IMR-90 (cell line): ENCODE data around the gene TBC1D1. TPM values are rescaled to one million over a fixed set of nuclear protein-coding genes. Genes with fewer than 3 reads are reported as not detected.
A peak's percentile ranks its signal among the peaks of the same experiment; 100 is the strongest.

Experiments used
- ATAC-seq: fragments of 200-7000 bp; cut with Tn5 transposase; 2 replicates; pipeline ENCODE4 v1.9.1; 2020; ENCODE audit warnings: low read depth, mild to moderate bottlenecking, moderate library complexity
- BruUV-seq: library from RNA; stranded (reverse); fragments of 400-500 nt; replicated peaks from 2 replicates; lab custom pipeline; 2021; lab: Mats Ljungman, UMichigan
- CTCF ChIA-PET: fragments of 300-600 bp; formaldehyde crosslinking; extraction: SDS; loops from one replicate; lab custom pipeline; 2021; ENCODE audit warnings: antibody characterized with exemption; lab: Yijun Ruan, JAX
- POLR2A ChIA-PET: fragments of 300-600 bp; sonication (Branson Sonifier 250); formaldehyde crosslinking; loops from one replicate; lab custom pipeline; 2022; ENCODE audit warnings: antibody characterized with exemption; ENCODE audit not compliant: unreplicated experiment; lab: Charles Lee
- DNase-seq: peaks from one replicate; pipeline ENCODE4 v3.0.0; 2013
- H2AFZ ChIP-seq: replicated peaks from 2 replicates; pipeline ENCODE3; 2013; ENCODE audit warnings: low read length, mild to moderate bottlenecking; ENCODE audit not compliant: poor library complexity
- H2AK5ac ChIP-seq: 2 replicates; pipeline ENCODE4 v1.6.1; 2013; ENCODE audit warnings: low read depth, low read length, inconsistent platforms
- H2AK9ac ChIP-seq: replicated peaks from 2 replicates; pipeline ENCODE3; 2013; ENCODE audit warnings: mild to moderate bottlenecking, low read depth, low read length, moderate library complexity; ENCODE audit not compliant: poor library complexity
- H2BK120ac ChIP-seq: 2 replicates; pipeline ENCODE4 v1.6.1; 2013; ENCODE audit warnings: low read depth, low read length, inconsistent platforms
- H2BK15ac ChIP-seq: 3 replicates; pipeline ENCODE4 v1.6.1; 2013; ENCODE audit warnings: low read depth, low read length, inconsistent platforms
- H2BK20ac ChIP-seq: 2 replicates; pipeline ENCODE4 v1.6.1; 2013; ENCODE audit warnings: low read depth, mild to moderate bottlenecking, inconsistent platforms, low read length, moderate library complexity
- H2BK5ac ChIP-seq: 2 replicates; pipeline ENCODE4 v1.6.1; 2013; ENCODE audit warnings: mild to moderate bottlenecking, low read depth, low read length, inconsistent platforms; ENCODE audit not compliant: poor library complexity, severe bottlenecking
- H3K14ac ChIP-seq: replicated peaks from 2 replicates; pipeline ENCODE4 v1.6.1; 2013; ENCODE audit warnings: low read depth, low read length, inconsistent platforms
- H3K18ac ChIP-seq: 2 replicates; pipeline ENCODE4 v1.6.1; 2013; ENCODE audit warnings: low read depth, low read length, control low read depth
- H3K23ac ChIP-seq: 2 replicates; pipeline ENCODE4 v1.6.1; 2013; ENCODE audit warnings: low read depth, low read length, inconsistent platforms
- H3K27ac ChIP-seq: 2 replicates; pipeline ENCODE4 v1.5.1; 2013; ENCODE audit warnings: mild to moderate bottlenecking, control low read depth, low read length; ENCODE audit not compliant: insufficient read depth
- H3K27me3 ChIP-seq: 2 replicates; pipeline ENCODE4 v1.6.1; 2013; ENCODE audit warnings: low read length; ENCODE audit not compliant: control insufficient read depth, insufficient read depth
- H3K36me3 ChIP-seq: 2 replicates; pipeline ENCODE4 v1.6.1; 2013; ENCODE audit warnings: low read length, mixed read lengths; ENCODE audit not compliant: control insufficient read depth, insufficient read depth
- H3K4ac ChIP-seq: 2 replicates; pipeline ENCODE4 v1.6.1; 2013; ENCODE audit warnings: low read depth, low read length, inconsistent platforms
- H3K4me1 ChIP-seq: 2 replicates; pipeline ENCODE4 v1.6.1; 2013; ENCODE audit warnings: low read length, mixed read lengths; ENCODE audit not compliant: control insufficient read depth, insufficient read depth
- H3K4me2 ChIP-seq: 2 replicates; pipeline ENCODE4 v1.6.1; 2013; ENCODE audit warnings: low read depth, mild to moderate bottlenecking, control low read depth, low read length, moderate library complexity
- H3K4me3 ChIP-seq: 2 replicates; pipeline ENCODE4 v1.5.1; 2013; ENCODE audit warnings: low read depth, mild to moderate bottlenecking, control low read depth, low read length, moderate library complexity; ENCODE audit not compliant: insufficient read depth
- H3K56ac ChIP-seq: 2 replicates; pipeline ENCODE4 v1.6.1; 2013; ENCODE audit warnings: low read length, inconsistent platforms; ENCODE audit not compliant: insufficient read depth; ENCODE audit errors: extremely low read depth
- H3K79me1 ChIP-seq, 2 experiments: 2 replicates each; pipeline ENCODE4 v1.6.1; 2013; ENCODE audit warnings: low read length in 2 of 2, inconsistent platforms in 1 of 2, low read depth in 1 of 2
- H3K9ac ChIP-seq: 2 replicates; pipeline ENCODE4 v1.6.1; 2013; ENCODE audit warnings: low read depth, low read length, control low read depth
- H3K9me1 ChIP-seq: 2 replicates; pipeline ENCODE4 v1.6.1; 2013; ENCODE audit warnings: low read length, inconsistent platforms; ENCODE audit not compliant: insufficient read depth
- H3K9me3 ChIP-seq: 2 replicates; pipeline ENCODE4 v1.6.1; 2013; ENCODE audit warnings: low read length; ENCODE audit not compliant: control insufficient read depth, insufficient read depth
- H4K20me1 ChIP-seq: 2 replicates; pipeline ENCODE4 v1.6.1; 2013; ENCODE audit warnings: low read length, inconsistent platforms; ENCODE audit not compliant: insufficient read depth
- H4K5ac ChIP-seq: 2 replicates; pipeline ENCODE4 v1.6.1; 2013; ENCODE audit warnings: mild to moderate bottlenecking, low read depth, low read length, control low read depth
- H4K8ac ChIP-seq, 2 experiments: 2 replicates each; pipeline ENCODE4 v1.6.1; 2013; ENCODE audit warnings: low read depth in 2 of 2, low read length in 2 of 2, control low read depth in 1 of 2, inconsistent platforms in 1 of 2
- H4K91ac ChIP-seq: 2 replicates; pipeline ENCODE4 v1.6.1; 2013; ENCODE audit warnings: low read depth, low read length, inconsistent platforms; ENCODE audit not compliant: insufficient read depth
- BHLHE40 ChIP-seq: fragments of 150-350 bp; IDR thresholded peaks from 2 replicates; pipeline ENCODE4 v1.6.1; 2016; ENCODE audit warnings: mild to moderate bottlenecking, low read depth, low read length
- CEBPB ChIP-seq: IDR thresholded peaks from 2 replicates; pipeline ENCODE4 v1.6.1; 2012; ENCODE audit warnings: low read depth, low read length, improper control_type of control experiment
- CHD1 ChIP-seq: IDR thresholded peaks from 2 replicates; pipeline ENCODE4 v1.6.1; 2012; ENCODE audit warnings: low read depth, low read length, improper control_type of control experiment
- FOS ChIP-seq: fragments of 150-350 bp; IDR thresholded peaks from 2 replicates; pipeline ENCODE4 v1.6.1; 2016; ENCODE audit warnings: low read depth, low read length
- MAFK ChIP-seq: IDR thresholded peaks from 2 replicates; pipeline ENCODE4 v1.6.1; 2012; ENCODE audit warnings: low read depth, low read length, improper control_type of control experiment
- MAZ ChIP-seq: IDR thresholded peaks from 2 replicates; pipeline ENCODE4 v1.6.1; 2012; ENCODE audit warnings: low read depth, mild to moderate bottlenecking, low read length, improper control_type of control experiment, moderate library complexity, borderline replicate concordance
- MXI1 ChIP-seq: IDR thresholded peaks from 2 replicates; pipeline ENCODE4 v1.6.1; 2012; ENCODE audit warnings: low read depth, mild to moderate bottlenecking, low read length, moderate library complexity, borderline replicate concordance
- NFE2L2 ChIP-seq: fragments of 150-350 bp; IDR thresholded peaks from 2 replicates; pipeline ENCODE4 v1.6.1; 2016; ENCODE audit warnings: low read depth, mild to moderate bottlenecking, low read length
- POLR2A ChIP-seq: IDR thresholded peaks from 2 replicates; pipeline ENCODE4 v1.6.1; 2012; ENCODE audit warnings: mild to moderate bottlenecking, low read depth, low read length
- RAD21 ChIP-seq: IDR thresholded peaks from 2 replicates; pipeline ENCODE4 v1.6.1; 2012; ENCODE audit warnings: low read length, improper control_type of control experiment
- RCOR1 ChIP-seq: IDR thresholded peaks from 2 replicates; pipeline ENCODE4 v1.6.1; 2012; ENCODE audit warnings: mild to moderate bottlenecking, low read length, improper control_type of control experiment; ENCODE audit not compliant: insufficient replicate concordance
- RFX5 ChIP-seq: IDR thresholded peaks from 2 replicates; pipeline ENCODE4 v1.8.0; 2012; ENCODE audit warnings: low read depth, mild to moderate bottlenecking, low read length, moderate library complexity
- SMC3 ChIP-seq: fragments of 150-350 bp; IDR thresholded peaks from 2 replicates; pipeline ENCODE4 v1.6.1; 2016; ENCODE audit warnings: low read depth, mild to moderate bottlenecking, antibody characterized with exemption, low read length, moderate library complexity
- WGBS, 2 experiments: methylation state at CpG; one replicate each; pipeline versions ENCODE4 v1.1.5 to v1.1.7; 2013; ENCODE audit warnings: missing lambda C conversion rate in 2 of 2; ENCODE audit not compliant: insufficient read length in 1 of 2; ENCODE audit errors: extremely low coverage in 2 of 2; 5-methylcytosine and 5-hydroxymethylcytosine counted together
- dilution Hi-C: fragments of 300-500 bp; cut with HindIII; formaldehyde crosslinking; loops from one replicate; pipeline ENCODE4 v1.14.3; 2018; ENCODE audit warnings: low sequenced_read_pairs; ENCODE audit not compliant: unreplicated experiment
- in situ Hi-C: fragments of 300-500 bp; cut with MboI; formaldehyde crosslinking; loops from 3 replicates; pipeline ENCODE4 v1.14.3; 2019; ENCODE audit warnings: low sequenced_read_pairs, inconsistent platforms, mixed read lengths
- intact Hi-C: fragments of 100-400 bp; cut with micrococcal nuclease; formaldehyde crosslinking; loops from 2 replicates; pipeline ENCODE4 v1.10.0; 2022
- polyA plus RNA-seq, 3 experiments: library from polyadenylated mRNA; depleted of rRNA; stranded (reverse); fragments of >200 nt; gene quantifications; 2 replicates each; pipeline ENCODE4 v1.2.3, GENCODE V29; 2012; ENCODE audit warnings: low replicate concordance in 1 of 3
- total RNA-seq: library from RNA; depleted of rRNA; stranded (reverse); fragments of >200 nt; gene quantifications from 2 replicates; pipeline ENCODE4 v1.2.3, GENCODE V29; 2012
- TF ChIP-seq, protein P1 (sequence below): fragments of 150-350 bp; IDR thresholded peaks from 2 replicates; pipeline ENCODE4 v1.6.1; 2016; ENCODE audit warnings: low read depth, mild to moderate bottlenecking, low read length, moderate library complexity, borderline replicate concordance
- TF ChIP-seq, protein P2 (sequence below): fragments of 150-350 bp; IDR thresholded peaks from 2 replicates; pipeline ENCODE4 v1.6.1; 2017; ENCODE audit warnings: mild to moderate bottlenecking, antibody characterized with exemption, low read length, low read depth

Gene TBC1D1
- total and polyA plus RNA-seq, 2 of the 4 experiments (the other 2 are of a cell fraction): 42.4 to 104 TPM

DNA sequence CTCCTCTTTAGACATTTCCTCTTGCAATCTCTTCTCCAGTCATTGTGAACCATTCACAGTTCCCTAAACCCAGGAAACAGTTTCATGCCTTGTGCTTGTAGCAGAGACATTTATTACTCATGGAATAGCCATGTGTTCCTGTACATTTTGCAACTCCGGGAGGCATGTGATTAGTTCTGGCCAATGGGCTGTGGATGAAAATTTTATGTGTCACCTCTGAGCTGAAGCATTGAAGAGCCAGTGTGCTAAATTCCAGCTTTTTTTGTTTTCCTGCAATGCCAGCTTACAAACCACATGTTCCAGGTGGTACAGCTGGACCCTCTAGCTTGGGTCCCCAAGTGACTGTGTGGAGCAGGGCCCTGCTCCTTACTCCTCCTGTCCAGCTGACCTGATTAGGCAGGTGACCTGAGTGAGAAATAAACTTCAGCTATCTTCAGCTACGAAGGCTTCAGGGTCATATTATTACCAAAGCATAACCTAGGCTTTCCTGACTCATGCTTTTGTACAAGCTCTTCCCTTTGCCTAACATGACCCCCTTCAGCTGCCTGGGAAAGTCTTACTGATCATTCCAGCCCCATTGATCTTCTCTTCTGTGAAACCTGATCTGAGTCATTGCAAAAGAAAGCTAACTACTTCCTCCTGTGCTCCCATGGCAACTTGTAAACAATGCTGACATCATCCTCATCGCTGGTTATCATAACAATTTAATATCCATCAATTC, 269.8 kb downstream of the TBC1D1 start:
- Histone ChIP-seq H2BK5ac (peak overlapping the region; percentile 99), H3K56ac (peak overlapping the region; percentile 64), H3K9me3 (no peaks in the 10 kb centered on the region; the same call in 1 of the 2 replicates), H3K23ac (peak overlapping the region; percentile 91), H3K36me3 (no peaks in the 10 kb centered on the region), H2BK120ac (peak overlapping the region; percentile 96), H3K79me1 (peaks cover 0 to 5% of the 10 kb centered on the region in 2 experiments; a peak in 1 of 4 replicates), H3K18ac (peak overlapping the region; percentile 86), H3K27ac (peak overlapping the region; percentile 93), H2BK15ac (peak overlapping the region; percentile 61; the same call in 2 of the 3 replicates), H3K4me1 (peaks cover 16% of the 10 kb centered on the region), H3K9me1 (peaks cover 17% of the 10 kb centered on the region), H2AK9ac (peak overlapping the region; percentile 83), H4K20me1 (no peaks in the 10 kb centered on the region), H3K4ac (peak overlapping the region; percentile 95), H3K27me3 (no peaks in the 10 kb centered on the region), H4K5ac (peak overlapping the region; percentile 69), H2BK20ac (peak overlapping the region; percentile 98), H3K4me3 (no peak overlapping the region), H3K14ac (peak overlapping the region; percentile 90), H4K91ac (peak overlapping the region; percentile 88), H3K4me2 (peak overlapping the region; percentile 51), H4K8ac (peak overlapping the region; percentile 11 to 94; a peak in 3 of 4 replicates), H3K9ac (no peak overlapping the region), H2AFZ (peak overlapping the region; percentile 86), H2AK5ac (peak overlapping the region; percentile 75)
- intact Hi-C loops (loop anchor here (2.0 to 5.0 kb wide), 3 partner anchors 16 to 98 kb away; no protein-coding TSS in a partner anchor), in situ Hi-C loops (no loop called here), dilution Hi-C loops (no loop called here)
- 14% methylated on average over 2 of the region's 3 CpGs; no CpG with 5 or more reads in 1 of the 2 experiments for WGBS, 2 experiments
- BruUV-seq: no TSS peak
- POLR2A ChIA-PET: no interaction called here
- CTCF ChIA-PET: interaction anchor here (0.6 to 1.6 kb wide), 5 partner anchors 10 to 771 kb away, joined by 3 to 8 read pairs (median 4); no protein-coding TSS in a partner anchor
- ATAC-seq: peak; percentile 86
- DNase-seq: peak; percentile 99
- TF ChIP-seq NFE2L2: 0 out of 2 replicates have a peak, but pooled peaks have one; percentile 47
- TF ChIP-seq SMC3: no peak; the same call in 1 of the 2 replicates
- TF ChIP-seq RCOR1: no peak
- TF ChIP-seq CEBPB: peak; percentile 99
- peak; percentile 16; the same call in 1 of the 2 replicates for TF ChIP-seq RAD21
- TF ChIP-seq MAFK: peak; percentile 26; the same call in 1 of the 2 replicates
- no peak for TF ChIP-seq BHLHE40
- TF ChIP-seq CHD1: peak; percentile 30; the same call in 1 of the 2 replicates
- TF ChIP-seq RFX5: no peak
- no peak for TF ChIP-seq MAZ
- TF ChIP-seq, protein P1, sequence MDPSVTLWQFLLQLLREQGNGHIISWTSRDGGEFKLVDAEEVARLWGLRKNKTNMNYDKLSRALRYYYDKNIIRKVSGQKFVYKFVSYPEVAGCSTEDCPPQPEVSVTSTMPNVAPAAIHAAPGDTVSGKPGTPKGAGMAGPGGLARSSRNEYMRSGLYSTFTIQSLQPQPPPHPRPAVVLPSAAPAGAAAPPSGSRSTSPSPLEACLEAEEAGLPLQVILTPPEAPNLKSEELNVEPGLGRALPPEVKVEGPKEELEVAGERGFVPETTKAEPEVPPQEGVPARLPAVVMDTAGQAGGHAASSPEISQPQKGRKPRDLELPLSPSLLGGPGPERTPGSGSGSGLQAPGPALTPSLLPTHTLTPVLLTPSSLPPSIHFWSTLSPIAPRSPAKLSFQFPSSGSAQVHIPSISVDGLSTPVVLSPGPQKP: no peak
- TF ChIP-seq, protein P2, sequence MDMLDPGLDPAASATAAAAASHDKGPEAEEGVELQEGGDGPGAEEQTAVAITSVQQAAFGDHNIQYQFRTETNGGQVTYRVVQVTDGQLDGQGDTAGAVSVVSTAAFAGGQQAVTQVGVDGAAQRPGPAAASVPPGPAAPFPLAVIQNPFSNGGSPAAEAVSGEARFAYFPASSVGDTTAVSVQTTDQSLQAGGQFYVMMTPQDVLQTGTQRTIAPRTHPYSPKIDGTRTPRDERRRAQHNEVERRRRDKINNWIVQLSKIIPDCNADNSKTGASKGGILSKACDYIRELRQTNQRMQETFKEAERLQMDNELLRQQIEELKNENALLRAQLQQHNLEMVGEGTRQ: peak; percentile 98
- peak; percentile 83 for TF ChIP-seq MXI1
- TF ChIP-seq POLR2A: peak; percentile 64; the same call in 1 of the 2 replicates
- peak; percentile 81 for TF ChIP-seq FOS
